ENCODE measurements around the gene GTF2A1.

The GTF2A1 gene

GRCh38 chr14:81263777-81264410, 43.1 kb upstream of the GTF2A1 start:
- H3K4me2 ChIP-seq (ENCODE audit: low read length), result no peak overlapping the region
- no peak overlapping the region for H3K27ac ChIP-seq (ENCODE audit: low read depth, low read length, poor library complexity, severe bottlenecking)
- TF ChIP-seq EZH2 (IDR thresholded peaks at IDR 0.05; ENCODE audit: borderline replicate concordance, low read length) (no peak), CTCF (IDR thresholded peaks at IDR 0.05; ENCODE audit: low read length) (no peak)

GRCh38 chr14:81261176-81261575, 40.4 kb upstream of the GTF2A1 start:
- H3K27me3 ChIP-seq (ENCODE audit: insufficient read depth, low read length), result no peaks in the 10 kb centered on the region
- H3K79me2 ChIP-seq (ENCODE audit: insufficient read depth, low read length), result no peaks in the 10 kb centered on the region
- no peak overlapping the region for H3K27ac ChIP-seq (ENCODE audit: low read depth, low read length, poor library complexity, severe bottlenecking)
- H3K4me3 ChIP-seq (ENCODE audit: low read depth, low read length, poor library complexity, severe bottlenecking), result no peak overlapping the region
- H3K9me2 ChIP-seq (ENCODE audit: low read depth, low read length), result no peaks in the 10 kb centered on the region
- H3K9me3 ChIP-seq (ENCODE audit: low read length), result no peaks in the 10 kb centered on the region
- no peaks in the 10 kb centered on the region for H3F3A ChIP-seq (ENCODE audit: insufficient read depth, low read length)
- no peaks in the 10 kb centered on the region for H3K4me1 ChIP-seq (ENCODE audit: insufficient read depth, low read length, severe bottlenecking)
- H4K20me1 ChIP-seq (ENCODE audit: insufficient read depth, low read length), result no peaks in the 10 kb centered on the region
- TF ChIP-seq CTCF (IDR thresholded peaks at IDR 0.05; ENCODE audit: low read length), result no peak
- no peak for TF ChIP-seq EZH2 (IDR thresholded peaks at IDR 0.05; ENCODE audit: borderline replicate concordance, low read length)
- no peak overlapping the region for H3K9ac ChIP-seq (ENCODE audit: low read length)
- H3K4me2 ChIP-seq (ENCODE audit: low read length), result no peak overlapping the region
- no peak overlapping the region for H2AFZ ChIP-seq (ENCODE audit: low read length)
- H3K36me3 ChIP-seq (ENCODE audit: insufficient read depth, low read length), result no peaks in the 10 kb centered on the region

More at GRCh38 chr14:81263777-81264410, 43.1 kb upstream of the GTF2A1 start:
- Histone ChIP-seq H3K4me3 (ENCODE audit: low read depth, low read length, poor library complexity, severe bottlenecking) (no peak overlapping the region), H3F3A (ENCODE audit: insufficient read depth, low read length) (no peaks in the 10 kb centered on the region), H3K27me3 (ENCODE audit: insufficient read depth, low read length) (no peaks in the 10 kb centered on the region), H3K9ac (ENCODE audit: low read length) (no peak overlapping the region), H3K4me1 (ENCODE audit: insufficient read depth, low read length, severe bottlenecking) (no peaks in the 10 kb centered on the region), H3K79me2 (ENCODE audit: insufficient read depth, low read length) (no peaks in the 10 kb centered on the region), H2AFZ (ENCODE audit: low read length) (no peak overlapping the region), H3K9me2 (ENCODE audit: low read depth, low read length) (no peaks in the 10 kb centered on the region), H3K36me3 (ENCODE audit: insufficient read depth, low read length) (no peaks in the 10 kb centered on the region), H4K20me1 (ENCODE audit: insufficient read depth, low read length) (no peaks in the 10 kb centered on the region), H3K9me3 (ENCODE audit: low read length) (no peaks in the 10 kb centered on the region)

- Histone ChIP-seq H3K9me2 (ENCODE audit: low read depth, low read length) (no peaks in the 10 kb centered on the region), H3K4me3 (ENCODE audit: low read depth, low read length, poor library complexity, severe bottlenecking) (no peak overlapping the region), H3K9me3 (ENCODE audit: low read length) (no peaks in the 10 kb centered on the region), H3K79me2 (ENCODE audit: insufficient read depth, low read length) (no peaks in the 10 kb centered on the region), H2AFZ (ENCODE audit: low read length) (no peak overlapping the region), H3K27ac (ENCODE audit: low read depth, low read length, poor library complexity, severe bottlenecking) (no peak overlapping the region), H3K4me1 (ENCODE audit: insufficient read depth, low read length, severe bottlenecking) (no peaks in the 10 kb centered on the region), H3K4me2 (ENCODE audit: low read length) (no peak overlapping the region), H3F3A (ENCODE audit: insufficient read depth, low read length) (no peaks in the 10 kb centered on the region), H3K27me3 (ENCODE audit: insufficient read depth, low read length) (no peaks in the 10 kb centered on the region), H3K9ac (ENCODE audit: low read length) (no peak overlapping the region), H4K20me1 (ENCODE audit: insufficient read depth, low read length) (no peaks in the 10 kb centered on the region), H3K36me3 (ENCODE audit: insufficient read depth, low read length) (no peaks in the 10 kb centered on the region)
- no peak for TF ChIP-seq CTCF (IDR thresholded peaks at IDR 0.05; ENCODE audit: low read length)
- TF ChIP-seq EZH2 (IDR thresholded peaks at IDR 0.05; ENCODE audit: borderline replicate concordance, low read length), result no peak
Observed at GRCh38 chr14:81260732-81261131, 40.0 kb upstream of the GTF2A1 start.
